ENCODE results near the gene BCL10. TPM values are rescaled to one million over a fixed set of nuclear protein-coding genes. Genes with fewer than 3 reads are reported as not detected.

BCL10 gene
- total RNA-seq, 1 donor from 2014 or later = 12.3 TPM

- Histone ChIP-seq H3K27me3 (no peaks in the 10 kb centered on the region), H3K36me3 (no peaks in the 10 kb centered on the region), H3K4me1 (peaks cover 58% of the 10 kb centered on the region), H3K9me3 (no peaks in the 10 kb centered on the region), H3K27ac (peak overlapping the region; percentile 94), H3K4me3 (no peak overlapping the region)
- DNase-seq (ENCODE audit: extremely low spot score in 2 of 2) = no peak
- intact Hi-C loops (cut with DNase I) = no loop called here
- TF ChIP-seq POLR2A (IDR thresholded peaks at IDR 0.05) = peak in 1 of 2 donors; percentile 19
- TF ChIP-seq CTCF (IDR thresholded peaks at IDR 0.05) = no peak
- TF ChIP-seq POLR2AphosphoS5 (IDR thresholded peaks at IDR 0.05; ENCODE audit: insufficient read depth in 1 of 2, low read depth in 1 of 2) = peak in 1 of 2 donors; percentile 96
These were observed 2.5 kb upstream of the BCL10 start for GRCh38 chr1:85278853-85279314.

GRCh38 chr1:85277802-85278201 is 1.4 kb upstream of the BCL10 start:
- Histone ChIP-seq H3K9me3 (no peaks in the 10 kb centered on the region), H3K4me1 (peaks cover 69% of the 10 kb centered on the region), H3K36me3 (no peaks in the 10 kb centered on the region), H3K27me3 (no peaks in the 10 kb centered on the region), H3K27ac (peak overlapping the region; percentile 94), H3K4me3 (no peak overlapping the region)
- TF ChIP-seq POLR2AphosphoS5 (IDR thresholded peaks at IDR 0.05; ENCODE audit: insufficient read depth in 1 of 2, low read depth in 1 of 2) (no peak), CTCF (IDR thresholded peaks at IDR 0.05) (no peak), POLR2A (IDR thresholded peaks at IDR 0.05) (no peak)
- no peak for DNase-seq (ENCODE audit: extremely low spot score in 2 of 2)
- intact Hi-C loops (cut with DNase I) = no loop called here

- intact Hi-C loops (cut with DNase I) = no loop called here
- no peaks in the 10 kb centered on the region for H3K36me3 ChIP-seq
- no peaks in the 10 kb centered on the region for H3K9me3 ChIP-seq
- H3K4me1 ChIP-seq = peaks cover 71% of the 10 kb centered on the region
- no peaks in the 10 kb centered on the region for H3K27me3 ChIP-seq
- H3K27ac ChIP-seq = peak overlapping the region; percentile 94
- H3K4me3 ChIP-seq = peak overlapping the region; percentile 77 to 98
- TF ChIP-seq POLR2AphosphoS5 (IDR thresholded peaks at IDR 0.05; ENCODE audit: insufficient read depth in 1 of 2, low read depth in 1 of 2) = no peak
- no peak for TF ChIP-seq POLR2A (IDR thresholded peaks at IDR 0.05)
- no peak for TF ChIP-seq CTCF (IDR thresholded peaks at IDR 0.05)
- no peak for DNase-seq (ENCODE audit: extremely low spot score in 2 of 2)
These were observed 677 bp upstream of the BCL10 start for GRCh38 chr1:85276978-85277639.

GRCh38 chr1:85275701-85276214 is 674 bp downstream of the BCL10 start:
- Histone ChIP-seq H3K9me3 (no peaks in the 10 kb centered on the region), H3K4me3 (peak overlapping the region; percentile 77 to 98), H3K27me3 (no peaks in the 10 kb centered on the region), H3K4me1 (peaks cover 74% of the 10 kb centered on the region), H3K36me3 (peaks cover 0 to 6% of the 10 kb centered on the region in 2 donors), H3K27ac (peak overlapping the region; percentile 94)
- no peak for DNase-seq (ENCODE audit: extremely low spot score in 2 of 2)
- intact Hi-C loops (cut with DNase I) = no loop called here
- no peak for TF ChIP-seq POLR2AphosphoS5 (IDR thresholded peaks at IDR 0.05; ENCODE audit: insufficient read depth in 1 of 2, low read depth in 1 of 2)
- TF ChIP-seq CTCF (IDR thresholded peaks at IDR 0.05) = no peak
- TF ChIP-seq POLR2A (IDR thresholded peaks at IDR 0.05) = no peak

GRCh38 chr1:85274969-85275453 is 1.4 kb downstream of the BCL10 start:
- H3K27ac ChIP-seq = peak overlapping the region; percentile 94
- TF ChIP-seq POLR2AphosphoS5 (IDR thresholded peaks at IDR 0.05; ENCODE audit: insufficient read depth in 1 of 2, low read depth in 1 of 2) = peak in 1 of 2 donors; percentile 91
- TF ChIP-seq CTCF (IDR thresholded peaks at IDR 0.05) = no peak
- TF ChIP-seq POLR2A (IDR thresholded peaks at IDR 0.05) = no peak
- peak overlapping the region; percentile 77 to 98 for H3K4me3 ChIP-seq
- H3K4me1 ChIP-seq = peaks cover 70% of the 10 kb centered on the region
- H3K9me3 ChIP-seq = no peaks in the 10 kb centered on the region
- no peak for DNase-seq (ENCODE audit: extremely low spot score in 2 of 2)
- H3K36me3 ChIP-seq = peaks cover 0 to 11% of the 10 kb centered on the region in 2 donors
- H3K27me3 ChIP-seq = no peaks in the 10 kb centered on the region
- intact Hi-C loops (cut with DNase I) = no loop called here
